Stimulated activated CD8-positive, alpha-beta memory T cell treated with anti-CD3 and anti-CD28 coated beads, Interleukin-15, amount 100 ng/mL, for 1 hour (primary cell): ENCODE measurements around the gene ZNF99.
"Not testable (repeated sequence)": the region's sequence is repeated elsewhere in the genome, so short reads cannot be mapped to it uniquely, and the experiment has no call there.

ENCODE experiments used
- DNase-seq: peaks from one replicate; pipeline ENCODE4 v3.0.0-alpha.2; 2020; ENCODE audit warnings: low read depth

ZNF99 gene

DNA sequence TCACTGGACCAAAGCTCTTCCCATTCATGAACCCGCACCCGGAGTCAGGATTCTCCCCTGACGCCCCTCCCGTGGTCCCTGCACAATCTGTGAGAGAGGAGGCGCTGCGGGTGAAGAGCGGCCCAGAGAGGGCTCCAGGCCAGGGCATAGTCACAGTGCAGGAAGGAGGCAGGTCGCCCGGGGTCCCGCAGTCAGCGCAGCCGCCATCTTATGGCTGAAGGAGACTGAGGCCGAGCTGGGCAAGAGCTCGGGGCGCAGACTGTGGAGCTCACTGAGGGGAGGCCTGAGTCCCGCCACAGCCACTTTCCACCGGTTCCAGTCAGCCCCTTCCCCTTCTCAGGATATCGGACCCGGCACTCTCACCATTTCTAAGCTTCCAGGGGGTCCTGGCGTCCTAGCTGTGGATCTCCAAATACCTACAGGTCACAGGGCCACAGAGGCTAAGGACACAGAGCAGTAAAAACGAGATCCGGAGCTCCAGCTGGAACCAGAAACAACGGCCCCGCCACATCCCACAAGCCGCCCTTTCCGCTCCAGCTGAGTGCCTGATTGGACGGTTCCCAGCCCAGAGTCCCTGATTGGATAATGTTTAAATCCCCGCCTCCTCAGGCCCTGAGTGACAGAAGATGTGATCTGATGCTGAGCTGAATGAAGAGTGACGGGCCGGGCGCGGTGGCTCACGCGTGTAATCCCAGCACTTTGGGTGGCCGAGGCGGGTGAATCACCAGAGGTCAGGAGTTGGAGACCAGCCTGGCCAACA is at the start of gene ZNF99:
ZNF99 (minus strand) TSS at position 501 of the 760 bp plus-strand sequence; CDS start at position 366, 135 bp downstream.
- DNase-seq: no peak

DNA sequence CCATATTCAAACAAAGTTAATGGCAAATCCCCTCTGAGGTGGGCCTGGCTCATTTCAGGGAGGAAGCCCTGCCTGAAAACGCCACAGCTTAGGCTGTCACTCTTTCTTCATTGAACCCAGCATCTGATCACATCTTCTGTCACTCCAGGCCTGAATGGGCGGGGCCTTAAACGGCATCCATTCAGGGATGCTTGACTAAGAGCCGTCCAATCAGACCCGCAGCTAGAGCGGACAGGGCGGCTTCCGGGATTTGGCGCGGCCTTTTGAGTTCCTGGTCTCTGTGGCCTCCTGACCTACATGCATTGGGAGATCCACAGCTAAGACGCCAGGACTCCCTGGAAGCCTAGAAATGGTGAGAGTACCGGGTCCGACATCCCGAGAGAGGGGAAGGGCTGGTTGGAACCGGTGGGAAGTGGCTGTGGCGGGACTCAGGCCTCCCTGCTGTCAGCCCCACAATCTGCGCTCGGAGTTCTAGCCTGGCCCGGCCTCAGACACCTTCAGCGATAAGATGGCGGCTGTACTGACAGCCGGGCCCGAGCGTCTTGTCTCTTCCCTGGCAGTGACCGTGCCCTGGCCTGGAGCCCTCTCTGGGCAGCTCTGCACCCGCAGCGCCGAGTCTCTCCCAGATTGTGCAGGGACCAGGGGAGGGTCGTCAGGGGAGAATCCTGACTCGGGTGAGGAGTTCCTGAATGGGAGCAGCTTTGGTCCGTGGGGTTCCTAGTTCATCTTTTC is 48.2 kb upstream of the ZNF99 start, which contains the start of gene ZNF723:
ZNF723 (plus strand) TSS at position 261 of the 732 bp plus-strand sequence; CDS start at position 350, 89 bp downstream.
- DNase-seq: no peak

GRCh38 chr19:22831211-22831610 is 47.3 kb upstream of the ZNF99 start:
- no peak for DNase-seq

DNA sequence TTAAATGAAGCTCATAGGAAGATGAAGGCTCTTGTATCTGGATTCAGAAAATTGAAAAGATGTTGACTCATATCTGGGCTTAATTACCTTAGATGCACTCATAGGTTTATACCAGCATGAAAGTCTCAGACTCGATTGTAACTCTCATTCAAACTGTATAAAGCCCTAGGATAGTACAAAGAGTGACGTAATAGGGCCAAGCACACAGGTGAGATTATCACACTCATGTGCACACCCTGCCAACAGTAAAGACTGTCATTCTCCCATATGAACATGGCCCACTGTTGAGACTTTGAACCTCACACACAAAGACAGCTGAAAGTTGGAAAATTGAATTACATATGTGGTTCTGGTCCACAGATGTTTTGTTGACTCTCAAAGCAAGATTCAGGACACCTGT is 30.2 kb upstream of the ZNF99 start:
- no peak for DNase-seq

DNA sequence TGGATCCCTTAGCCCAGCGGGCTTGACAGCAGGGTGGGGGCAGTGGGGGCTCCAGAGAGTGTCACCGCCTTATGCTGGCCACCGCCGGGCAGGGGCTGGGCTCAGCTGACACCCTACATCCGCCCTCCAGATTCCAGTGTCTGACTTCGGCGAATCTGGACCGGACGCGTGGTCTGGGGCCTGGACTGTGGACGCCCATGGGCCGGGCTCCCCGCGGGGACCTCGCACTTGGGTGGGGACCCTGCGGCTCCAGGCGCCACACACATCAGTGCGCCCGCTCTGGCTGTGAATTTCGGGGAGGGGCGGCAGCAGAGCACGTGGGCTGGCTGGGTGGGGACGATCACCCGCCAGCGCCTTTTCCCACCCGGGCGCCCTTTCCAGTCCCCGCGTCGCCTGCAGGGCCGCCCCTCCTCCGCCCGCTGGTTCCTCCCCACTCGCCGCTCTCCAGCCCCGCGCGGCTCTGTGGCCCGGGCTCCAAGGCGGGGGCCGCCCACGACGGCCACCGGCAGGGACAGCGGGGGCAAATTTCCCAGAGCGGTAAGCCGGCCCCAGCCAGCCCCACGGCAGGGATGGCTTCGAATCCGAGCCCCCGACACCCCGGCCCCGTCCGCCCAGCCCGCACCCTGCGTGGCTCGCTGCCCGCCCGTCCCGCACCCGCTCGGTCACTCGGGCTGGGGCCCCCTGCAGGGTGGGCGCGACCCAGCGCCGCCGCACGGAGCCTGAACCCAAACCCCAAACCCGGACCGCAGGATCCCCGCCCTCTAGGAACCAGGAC is 23.3 kb upstream of the ZNF99 start:
- DNase-seq: no peak

- DNase-seq: no peak
Observed at GRCh38 chr19:22806418-22806817, 22.5 kb upstream of the ZNF99 start.

GRCh38 chr19:22797040-22797439 is 13.1 kb upstream of the ZNF99 start:
- no peak for DNase-seq

DNA sequence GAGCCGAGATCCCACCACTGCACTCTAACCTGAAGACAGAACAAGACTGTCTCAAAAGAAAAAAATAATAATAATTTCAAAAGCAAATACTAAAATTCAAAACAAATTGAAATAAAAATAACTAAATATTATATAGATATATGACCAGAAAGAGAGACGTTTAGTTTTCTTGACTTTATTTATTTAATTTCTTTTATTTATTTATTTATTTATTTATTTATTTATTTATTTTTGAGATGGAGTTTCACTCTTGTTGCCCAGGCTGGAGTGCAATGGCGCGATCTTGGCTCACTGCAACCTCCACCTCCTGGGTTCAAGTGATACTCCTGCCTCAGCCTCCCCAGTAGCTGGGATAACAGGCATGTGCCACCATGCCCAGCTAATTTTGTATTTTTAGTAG is 8.9 kb upstream of the ZNF99 start:
- DNase-seq: not testable (repeated sequence)

GRCh38 chr19:22735911-22736645 is 47.9 kb downstream of the ZNF99 start:
- DNase-seq: no peak

GRCh38 chr19:22733691-22734090 is 50.3 kb downstream of the ZNF99 start:
- no peak for DNase-seq

- not testable (repeated sequence) for DNase-seq
Observed at GRCh38 chr19:22728214-22728613, 55.7 kb downstream of the ZNF99 start.

DNA sequence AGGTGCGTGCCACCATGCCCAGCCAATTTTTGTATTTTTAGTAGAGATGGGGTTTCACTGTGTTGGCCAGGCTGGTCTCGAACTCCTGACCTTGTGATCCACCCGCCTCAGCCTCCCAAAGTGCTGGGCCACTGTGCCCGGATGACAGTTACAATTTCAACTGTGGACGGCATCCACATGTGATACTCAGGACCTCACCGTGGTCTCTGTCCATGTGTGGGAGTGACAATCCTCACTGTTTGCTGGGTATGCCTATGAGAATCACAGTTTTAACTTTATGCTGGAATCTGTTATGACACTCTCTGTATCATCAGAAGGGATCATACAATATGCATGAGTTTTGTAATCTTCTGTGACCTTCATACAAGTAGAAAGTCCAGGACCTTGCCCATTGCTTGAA is 62.4 kb downstream of the ZNF99 start:
- DNase-seq: not testable (repeated sequence)

- no peak for DNase-seq
Observed at GRCh38 chr19:22708983-22709382, 75.0 kb downstream of the ZNF99 start.

GRCh38 chr19:22703096-22703495 is 80.9 kb downstream of the ZNF99 start:
- DNase-seq: not testable (repeated sequence)

DNA sequence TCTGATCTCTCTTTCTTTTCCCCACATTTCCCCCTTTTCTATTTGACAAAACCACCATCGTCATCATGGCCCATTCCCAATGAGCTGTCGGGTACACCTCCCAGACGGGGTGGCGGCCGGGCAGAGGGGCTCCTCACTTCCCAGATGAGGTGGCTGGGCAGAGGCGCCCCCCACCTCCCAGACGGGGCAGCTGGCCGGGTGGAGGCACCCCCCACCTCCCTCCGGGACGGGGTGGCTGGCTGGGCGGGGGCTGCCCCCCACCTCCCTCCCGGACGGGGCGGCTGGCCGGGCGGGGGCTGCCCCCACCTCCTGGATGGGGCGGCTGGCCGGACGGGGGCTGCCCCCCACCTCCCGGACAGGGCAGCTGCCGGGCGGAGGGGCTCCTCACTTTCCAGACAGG is 81.3 kb downstream of the ZNF99 start:
- DNase-seq: not testable (repeated sequence)
